ENCODE data around the gene NT5M. TPM values are rescaled to one million over a fixed set of nuclear protein-coding genes. Genes with fewer than 3 reads are reported as not detected.
A peak's percentile ranks its signal among the peaks of the same experiment; 100 is the strongest.
"Not testable (repeated sequence)": the region's sequence is repeated elsewhere in the genome, so short reads cannot be mapped to it uniquely, and the experiment has no call there.

Gene NT5M
- total RNA-seq, result 10 to 100 TPM in 2 of 4 donors, 1 to 10 TPM in 2; 3.7 to 15.7 (median 8.0) TPM

GRCh38 chr17:17303010-17303846, at the start of gene NT5M:
Gene NT5M, plus strand, starts transcription at chr17:17303373. Its CDS starts 178 bp downstream, at chr17:17303551.
- peak; percentile 88 to 90 for ATAC-seq
- in situ Hi-C loops (cut with MboI; ENCODE audit: low sequenced_read_pairs in 4 of 4), result no loop called here
- intact Hi-C loops (cut with DNase I; ENCODE audit: low total_unique reads), result no loop called here

GRCh38 chr17:17253406-17253805, 49.8 kb upstream of the NT5M start:
- no peak for TF ChIP-seq POLR2A (IDR thresholded peaks at IDR 0.05)
- TF ChIP-seq CTCF (IDR thresholded peaks at IDR 0.05 in 4 of 5, conservative IDR thresholded peaks at IDR 0.05 in 1 of 5), result no peak
- in situ Hi-C loops (cut with MboI; ENCODE audit: low sequenced_read_pairs in 4 of 4) (no loop called here), intact Hi-C loops (cut with DNase I; ENCODE audit: low total_unique reads) (no loop called here)
- Histone ChIP-seq H3K4me1 (no peaks in the 10 kb centered on the region), H3K4me3 (no peak overlapping the region), H3K27ac (no peak overlapping the region), H3K27me3 (no peaks in the 10 kb centered on the region), H3K9me3 (no peaks in the 10 kb centered on the region), H3K36me3 (peaks cover 0 to 96% of the 10 kb centered on the region in 2 donors)
- DNase-seq (no peak), ATAC-seq (no peak)

More at GRCh38 chr17:17303010-17303846, at the start of gene NT5M:
- Histone ChIP-seq H3K27me3 (peaks cover 9 to 14% (median 9%) of the 10 kb centered on the region in 3 donors), H3K36me3 (no peaks in the 10 kb centered on the region), H3K9me3 (no peaks in the 10 kb centered on the region), H3K4me1 (peaks cover 9 to 12% of the 10 kb centered on the region in 2 donors), H3K4me3 (peak within 1 kb of the TSS; percentile 58 to 81 (median 70)), H3K27ac (peak within 1 kb of the TSS; percentile 48 to 74 (median 60))
- peak; percentile 58 to 62 for TF ChIP-seq POLR2A (IDR thresholded peaks at IDR 0.05)
- TF ChIP-seq CTCF (IDR thresholded peaks at IDR 0.05 in 4 of 5, conservative IDR thresholded peaks at IDR 0.05 in 1 of 5), result peak in 1 of 5 experiments; percentile 13
- peak; percentile 41 to 48 for DNase-seq

GRCh38 chr17:17254036-17254435, 49.1 kb upstream of the NT5M start:
- DNase-seq (no peak), ATAC-seq (no peak)
- in situ Hi-C loops (cut with MboI; ENCODE audit: low sequenced_read_pairs in 4 of 4) (no loop called here), intact Hi-C loops (cut with DNase I; ENCODE audit: low total_unique reads) (no loop called here)
- no peaks in the 10 kb centered on the region for H3K4me1 ChIP-seq
- H3K9me3 ChIP-seq, result no peaks in the 10 kb centered on the region
- no peak overlapping the region for H3K4me3 ChIP-seq
- peaks cover 0 to 96% of the 10 kb centered on the region in 2 donors for H3K36me3 ChIP-seq
- no peak for TF ChIP-seq POLR2A (IDR thresholded peaks at IDR 0.05)
- TF ChIP-seq CTCF (IDR thresholded peaks at IDR 0.05 in 4 of 5, conservative IDR thresholded peaks at IDR 0.05 in 1 of 5), result no peak
- H3K27me3 ChIP-seq, result no peaks in the 10 kb centered on the region
- no peak overlapping the region for H3K27ac ChIP-seq

GRCh38 chr17:17255689-17256088, 47.5 kb upstream of the NT5M start:
- H3K36me3 ChIP-seq, result peaks cover 2 to 96% of the 10 kb centered on the region in 2 donors
- H3K9me3 ChIP-seq; H3K4me3 ChIP-seq; H3K27ac ChIP-seq; ATAC-seq; DNase-seq; in situ Hi-C loops (cut with MboI; ENCODE audit: low sequenced_read_pairs in 4 of 4); H3K27me3 ChIP-seq; intact Hi-C loops (cut with DNase I; ENCODE audit: low total_unique reads); H3K4me1 ChIP-seq: not testable (repeated sequence)

GRCh38 chr17:17256316-17256715, 46.9 kb upstream of the NT5M start:
- TF ChIP-seq CTCF (IDR thresholded peaks at IDR 0.05 in 4 of 5, conservative IDR thresholded peaks at IDR 0.05 in 1 of 5) (no peak), POLR2A (IDR thresholded peaks at IDR 0.05) (no peak)
- Histone ChIP-seq H3K36me3 (peaks cover 2 to 96% of the 10 kb centered on the region in 2 donors), H3K4me1 (no peaks in the 10 kb centered on the region), H3K9me3 (no peaks in the 10 kb centered on the region), H3K27ac (no peak overlapping the region), H3K4me3 (no peak overlapping the region), H3K27me3 (no peaks in the 10 kb centered on the region)
- ATAC-seq (no peak), DNase-seq (no peak)
- in situ Hi-C loops (cut with MboI; ENCODE audit: low sequenced_read_pairs in 4 of 4), result no loop called here
- intact Hi-C loops (cut with DNase I; ENCODE audit: low total_unique reads), result no loop called here

Data from gastrocnemius medialis (tissue), 4 donors.